Activated T-cell treated with anti-CD3 and anti-CD28 coated beads, Interleukin-2, amount 50 U/mL, for 24 hours (primary cell): ENCODE data around the gene PDXK.
"Not testable (repeated sequence)": the region's sequence is repeated elsewhere in the genome, so short reads cannot be mapped to it uniquely, and the experiment has no call there.

Experiments used
- DNase-seq: peaks from one replicate; pipeline ENCODE4 v3.0.0-alpha.2; 2020
- H3K27ac Mint-ChIP-seq: 2 replicates; pipeline ENCODE4 v1.8.0; 2020; ENCODE audit warnings: mild to moderate bottlenecking, mixed read lengths
- H3K27me3 Mint-ChIP-seq: 2 replicates; pipeline ENCODE4 v1.8.0; 2020; ENCODE audit warnings: mixed read lengths
- H3K36me3 Mint-ChIP-seq: 2 replicates; pipeline ENCODE4 v1.8.0; 2020; ENCODE audit warnings: low read depth, mixed read lengths
- H3K4me1 Mint-ChIP-seq: 2 replicates; pipeline ENCODE4 v1.8.0; 2020; ENCODE audit warnings: low read depth, mixed read lengths
- H3K4me3 Mint-ChIP-seq: 2 replicates; pipeline ENCODE4 v1.8.0; 2020; ENCODE audit warnings: mild to moderate bottlenecking, moderate library complexity, mixed read lengths
- H3K9me3 Mint-ChIP-seq: 2 replicates; pipeline ENCODE4 v1.8.0; 2020; ENCODE audit warnings: mixed read lengths

PDXK gene

GRCh38 chr21:43718872-43719747 is at the start of gene PDXK:
Gene PDXK, plus strand, starts transcription at chr21:43719129. Its CDS starts 166 bp downstream, at chr21:43719295.
- Mint-ChIP-seq H3K27ac (peak within 1 kb of the TSS; percentile 82), H3K4me3 (peak within 1 kb of the TSS; percentile 84), H3K36me3 (peaks cover 38% of the 10 kb centered on the region), H3K4me1 (peaks cover 36% of the 10 kb centered on the region), H3K27me3 (peaks cover 4% of the 10 kb centered on the region), H3K9me3 (no peaks in the 10 kb centered on the region)
- peak; percentile 87 for DNase-seq

- no peak overlapping the region for H3K4me3 Mint-ChIP-seq
- peaks cover 90% of the 10 kb centered on the region for H3K36me3 Mint-ChIP-seq
- no peaks in the 10 kb centered on the region for H3K27me3 Mint-ChIP-seq
- H3K27ac Mint-ChIP-seq = no peak overlapping the region
- no peak for DNase-seq
- H3K4me1 Mint-ChIP-seq = peaks cover 30% of the 10 kb centered on the region
- no peaks in the 10 kb centered on the region for H3K9me3 Mint-ChIP-seq
Measured at GRCh38 chr21:43669828-43670605, 48.9 kb upstream of the PDXK start.

GRCh38 chr21:43675871-43676270 is 43.1 kb upstream of the PDXK start:
- DNase-seq = no peak
- Mint-ChIP-seq H3K27me3 (no peaks in the 10 kb centered on the region), H3K9me3 (no peaks in the 10 kb centered on the region), H3K36me3 (peaks cover 92% of the 10 kb centered on the region), H3K4me1 (peaks cover 6% of the 10 kb centered on the region), H3K4me3 (no peak overlapping the region), H3K27ac (no peak overlapping the region)

- Mint-ChIP-seq H3K9me3 (no peaks in the 10 kb centered on the region), H3K27ac (no peak overlapping the region), H3K4me1 (peaks cover 6% of the 10 kb centered on the region), H3K4me3 (no peak overlapping the region), H3K36me3 (peaks cover 90% of the 10 kb centered on the region), H3K27me3 (no peaks in the 10 kb centered on the region)
- DNase-seq = no peak
Measured at GRCh38 chr21:43676391-43676790, 42.5 kb upstream of the PDXK start.

GRCh38 chr21:43679951-43680350 is 39.0 kb upstream of the PDXK start:
- Mint-ChIP-seq H3K4me1 (peaks cover 6% of the 10 kb centered on the region), H3K27me3 (no peaks in the 10 kb centered on the region), H3K36me3 (peaks cover 90% of the 10 kb centered on the region), H3K27ac (peak overlapping the region; percentile 27), H3K9me3 (no peaks in the 10 kb centered on the region), H3K4me3 (no peak overlapping the region)
- no peak for DNase-seq

- H3K36me3 Mint-ChIP-seq = peaks cover 90% of the 10 kb centered on the region
- not testable (repeated sequence) for H3K4me1 Mint-ChIP-seq, H3K27me3 Mint-ChIP-seq, H3K9me3 Mint-ChIP-seq, H3K4me3 Mint-ChIP-seq, DNase-seq, H3K27ac Mint-ChIP-seq
Measured at GRCh38 chr21:43680421-43680820, 38.5 kb upstream of the PDXK start.

GRCh38 chr21:43681650-43682049 is 37.3 kb upstream of the PDXK start:
- Mint-ChIP-seq H3K36me3 (peaks cover 92% of the 10 kb centered on the region), H3K27ac (no peak overlapping the region)

GRCh38 chr21:43684424-43684823 is 34.5 kb upstream of the PDXK start:
- Mint-ChIP-seq H3K27me3 (no peaks in the 10 kb centered on the region), H3K27ac (no peak overlapping the region), H3K36me3 (peaks cover 92% of the 10 kb centered on the region), H3K4me1 (no peaks in the 10 kb centered on the region), H3K4me3 (no peak overlapping the region), H3K9me3 (no peaks in the 10 kb centered on the region)
- no peak for DNase-seq

More at GRCh38 chr21:43681650-43682049, 37.3 kb upstream of the PDXK start:
- Mint-ChIP-seq H3K4me1 (peaks cover 6% of the 10 kb centered on the region), H3K4me3 (no peak overlapping the region), H3K9me3 (no peaks in the 10 kb centered on the region), H3K27me3 (no peaks in the 10 kb centered on the region)
- DNase-seq = no peak

- no peaks in the 10 kb centered on the region for H3K9me3 Mint-ChIP-seq
- no peaks in the 10 kb centered on the region for H3K27me3 Mint-ChIP-seq
- peaks cover 97% of the 10 kb centered on the region for H3K36me3 Mint-ChIP-seq
- DNase-seq = no peak
- H3K4me3 Mint-ChIP-seq = no peak overlapping the region
- peak overlapping the region; percentile 28 for H3K27ac Mint-ChIP-seq
- H3K4me1 Mint-ChIP-seq = no peaks in the 10 kb centered on the region
Measured at GRCh38 chr21:43686811-43687565, 31.9 kb upstream of the PDXK start.

- Mint-ChIP-seq H3K4me3 (no peak overlapping the region), H3K4me1 (no peaks in the 10 kb centered on the region), H3K27me3 (no peaks in the 10 kb centered on the region), H3K9me3 (no peaks in the 10 kb centered on the region), H3K36me3 (peaks cover 97% of the 10 kb centered on the region), H3K27ac (no peak overlapping the region)
- no peak for DNase-seq
Measured at GRCh38 chr21:43687566-43688399, 31.1 kb upstream of the PDXK start.

- Mint-ChIP-seq H3K27me3 (no peaks in the 10 kb centered on the region), H3K27ac (peak overlapping the region; percentile 26), H3K36me3 (peaks cover 99% of the 10 kb centered on the region), H3K4me1 (no peaks in the 10 kb centered on the region), H3K9me3 (no peaks in the 10 kb centered on the region), H3K4me3 (no peak overlapping the region)
- no peak for DNase-seq
Measured at GRCh38 chr21:43688906-43689305, 30.0 kb upstream of the PDXK start.

- no peak overlapping the region for H3K27ac Mint-ChIP-seq
- H3K4me1 Mint-ChIP-seq = no peaks in the 10 kb centered on the region
- no peak for DNase-seq
- H3K9me3 Mint-ChIP-seq = no peaks in the 10 kb centered on the region
- H3K27me3 Mint-ChIP-seq = no peaks in the 10 kb centered on the region
- no peak overlapping the region for H3K4me3 Mint-ChIP-seq
- peaks cover 99% of the 10 kb centered on the region for H3K36me3 Mint-ChIP-seq
Measured at GRCh38 chr21:43689556-43690337, 29.2 kb upstream of the PDXK start.

- DNase-seq = no peak
- peak overlapping the region; percentile 61 for H3K27ac Mint-ChIP-seq
- no peaks in the 10 kb centered on the region for H3K4me1 Mint-ChIP-seq
- peaks cover 99% of the 10 kb centered on the region for H3K36me3 Mint-ChIP-seq
- no peak overlapping the region for H3K4me3 Mint-ChIP-seq
- H3K9me3 Mint-ChIP-seq = no peaks in the 10 kb centered on the region
- no peaks in the 10 kb centered on the region for H3K27me3 Mint-ChIP-seq
Measured at GRCh38 chr21:43690346-43690745, 28.6 kb upstream of the PDXK start.
